Measurements from ENCODE around the gene SPON1. TPM values are rescaled to one million over a fixed set of nuclear protein-coding genes. Genes with fewer than 3 reads are reported as not detected.

The SPON1 gene
- total and polyA plus RNA-seq, 8 donors, result 9.3 to 122 (median 26.9) TPM

GRCh38 chr11:13947379-13947778 lies 15.1 kb upstream of the SPON1 start:
- peaks cover 0 to 4% (median 0%) of the 10 kb centered on the region in 4 donors for H3K4me1 ChIP-seq
- H3K36me3 ChIP-seq, result no peaks in the 10 kb centered on the region
- intact Hi-C loops (cut with DNase I; ENCODE audit: low total_unique reads), result no loop called here
- no peaks in the 10 kb centered on the region for H3K9me3 ChIP-seq
- H3K27me3 ChIP-seq, result no peaks in the 10 kb centered on the region
- H3K4me3 ChIP-seq, result no peak overlapping the region
- TF ChIP-seq POLR2AphosphoS5 (IDR thresholded peaks at IDR 0.05) (no peak), POLR2A (IDR thresholded peaks at IDR 0.05) (no peak), CTCF (IDR thresholded peaks at IDR 0.05) (no peak), EP300 (IDR thresholded peaks at IDR 0.05) (no peak)
- no peak for DNase-seq
- no peak overlapping the region for H3K27ac ChIP-seq

GRCh38 chr11:13949876-13950275 lies 12.6 kb upstream of the SPON1 start:
- Histone ChIP-seq H3K4me1 (peaks cover 0 to 3% (median 0%) of the 10 kb centered on the region in 4 donors), H3K27me3 (no peaks in the 10 kb centered on the region), H3K9me3 (no peaks in the 10 kb centered on the region), H3K4me3 (no peak overlapping the region), H3K36me3 (no peaks in the 10 kb centered on the region), H3K27ac (no peak overlapping the region)
- intact Hi-C loops (cut with DNase I; ENCODE audit: low total_unique reads), result no loop called here
- WGBS, 5 donors, result 15 to 45% (median 30%) methylated on average over 2 of the region's 2 CpGs
- TF ChIP-seq POLR2AphosphoS5 (IDR thresholded peaks at IDR 0.05) (no peak), EP300 (IDR thresholded peaks at IDR 0.05) (no peak)
- DNase-seq, result no peak

GRCh38 chr11:13952221-13952620 lies 10.3 kb upstream of the SPON1 start:
- intact Hi-C loops (cut with DNase I; ENCODE audit: low total_unique reads), result no loop called here
- Histone ChIP-seq H3K9me3 (no peaks in the 10 kb centered on the region), H3K36me3 (no peaks in the 10 kb centered on the region), H3K27ac (no peak overlapping the region), H3K4me1 (peaks cover 0 to 12% (median 3%) of the 10 kb centered on the region in 4 donors), H3K4me3 (no peak overlapping the region), H3K27me3 (peaks cover 0 to 5% (median 0%) of the 10 kb centered on the region in 3 donors)
- WGBS, 5 donors, result 75 to 88% (median 79%) methylated on average over 1 of the region's 1 CpG
- no peak for DNase-seq
- TF ChIP-seq CTCF (IDR thresholded peaks at IDR 0.05) (no peak), POLR2A (IDR thresholded peaks at IDR 0.05) (no peak), EP300 (IDR thresholded peaks at IDR 0.05) (no peak), POLR2AphosphoS5 (IDR thresholded peaks at IDR 0.05) (no peak)

- 59 to 67% (median 62%) methylated on average over 4 of the region's 4 CpGs for WGBS, 5 donors
- TF ChIP-seq POLR2AphosphoS5 (IDR thresholded peaks at IDR 0.05) (no peak), CTCF (IDR thresholded peaks at IDR 0.05) (no peak), POLR2A (IDR thresholded peaks at IDR 0.05) (no peak), EP300 (IDR thresholded peaks at IDR 0.05) (no peak)
- H3K4me3 ChIP-seq, result no peak overlapping the region
- H3K36me3 ChIP-seq, result no peaks in the 10 kb centered on the region
- H3K27me3 ChIP-seq, result peaks cover 0 to 5% (median 0%) of the 10 kb centered on the region in 3 donors
- intact Hi-C loops (cut with DNase I; ENCODE audit: low total_unique reads), result no loop called here
- H3K4me1 ChIP-seq, result peaks cover 0 to 12% (median 3%) of the 10 kb centered on the region in 4 donors
- no peak overlapping the region for H3K27ac ChIP-seq
- no peaks in the 10 kb centered on the region for H3K9me3 ChIP-seq
- no peak for DNase-seq
These were observed 9.9 kb upstream of the SPON1 start for GRCh38 chr11:13952668-13953067.

GRCh38 chr11:13954591-13954990 lies 7.9 kb upstream of the SPON1 start:
- WGBS, 5 donors, result 66 to 79% (median 71%) methylated on average over 3 of the region's 3 CpGs
- DNase-seq, result no peak
- intact Hi-C loops (cut with DNase I; ENCODE audit: low total_unique reads), result no loop called here

More at GRCh38 chr11:13954591-13954990, 7.9 kb upstream of the SPON1 start:
- Histone ChIP-seq H3K4me1 (peaks cover 0 to 12% (median 3%) of the 10 kb centered on the region in 4 donors), H3K36me3 (no peaks in the 10 kb centered on the region), H3K27me3 (peaks cover 0 to 20% (median 0%) of the 10 kb centered on the region in 3 donors), H3K9me3 (no peaks in the 10 kb centered on the region), H3K4me3 (no peak overlapping the region), H3K27ac (no peak overlapping the region)
- TF ChIP-seq CTCF (IDR thresholded peaks at IDR 0.05) (no peak), POLR2A (IDR thresholded peaks at IDR 0.05) (no peak), EP300 (IDR thresholded peaks at IDR 0.05) (no peak), POLR2AphosphoS5 (IDR thresholded peaks at IDR 0.05) (no peak)
